HL-60/S4 (cell line): ENCODE measurements around the gene EIF3CL.
"Not testable (repeated sequence)": the region's sequence is repeated elsewhere in the genome, so short reads cannot be mapped to it uniquely, and the experiment has no call there.

Source experiments
- in situ Hi-C: fragments of 300-500 bp; cut with MboI; formaldehyde crosslinking; loops from 2 replicates; pipeline ENCODE4 v1.14.3; 2022; ENCODE audit warnings: low sequenced_read_pairs

Gene EIF3CL

GRCh38 chr16:28403220-28404072 is at the start of gene EIF3CL:
Gene EIF3CL, minus strand, starts transcription at chr16:28403841. Its CDS starts 223 bp downstream, at chr16:28403618.
- in situ Hi-C loops, result not testable (repeated sequence)

GRCh38 chr16:28447081-28447480 is 43.4 kb upstream of the EIF3CL start:
- in situ Hi-C loops, result not testable (repeated sequence)

- in situ Hi-C loops, result not testable (repeated sequence)
Observed at GRCh38 chr16:28446388-28446787, 42.7 kb upstream of the EIF3CL start.

- in situ Hi-C loops, result not testable (repeated sequence)
Observed at GRCh38 chr16:28443943-28444342, 40.3 kb upstream of the EIF3CL start.

- in situ Hi-C loops, result not testable (repeated sequence)
Observed at GRCh38 chr16:28438899-28439298, 35.3 kb upstream of the EIF3CL start.

- in situ Hi-C loops, result not testable (repeated sequence)
Observed at GRCh38 chr16:28435340-28435739, 31.7 kb upstream of the EIF3CL start.

GRCh38 chr16:28426060-28426680 is 22.5 kb upstream of the EIF3CL start:
- in situ Hi-C loops, result not testable (repeated sequence)

- in situ Hi-C loops, result not testable (repeated sequence)
Observed at GRCh38 chr16:28421071-28421750, 17.6 kb upstream of the EIF3CL start.

- in situ Hi-C loops, result not testable (repeated sequence)
Observed at GRCh38 chr16:28417033-28417432, 13.4 kb upstream of the EIF3CL start.

GRCh38 chr16:28414530-28414929 is 10.9 kb upstream of the EIF3CL start:
- in situ Hi-C loops, result not testable (repeated sequence)

- in situ Hi-C loops, result not testable (repeated sequence)
Observed at GRCh38 chr16:28413585-28413984, 9.9 kb upstream of the EIF3CL start.

GRCh38 chr16:28392054-28392453 is 11.6 kb downstream of the EIF3CL start:
- in situ Hi-C loops, result not testable (repeated sequence)

- in situ Hi-C loops, result not testable (repeated sequence)
Observed at GRCh38 chr16:28382177-28382867, 21.3 kb downstream of the EIF3CL start.

- in situ Hi-C loops, result not testable (repeated sequence)
Observed at GRCh38 chr16:28377822-28378221, 25.8 kb downstream of the EIF3CL start.

- in situ Hi-C loops, result not testable (repeated sequence)
Observed at GRCh38 chr16:28377108-28377625, 26.5 kb downstream of the EIF3CL start.

- in situ Hi-C loops, result not testable (repeated sequence)
Observed at GRCh38 chr16:28375115-28375514, 28.5 kb downstream of the EIF3CL start.

GRCh38 chr16:28374281-28374680 is 29.4 kb downstream of the EIF3CL start:
- in situ Hi-C loops, result not testable (repeated sequence)

- in situ Hi-C loops, result not testable (repeated sequence)
Observed at GRCh38 chr16:28367926-28368325, 35.7 kb downstream of the EIF3CL start.

GRCh38 chr16:28364268-28365173 is 39.1 kb downstream of the EIF3CL start:
- in situ Hi-C loops, result not testable (repeated sequence)

GRCh38 chr16:28363408-28363807 is 40.2 kb downstream of the EIF3CL start, which contains the start of gene NPIPB6:
Gene NPIPB6, minus strand, starts transcription at chr16:28363508. Its CDS starts 686 bp downstream, at chr16:28362822.
- in situ Hi-C loops, result not testable (repeated sequence)
